OCI-LY1 (cell line): Measurements from ENCODE around the gene PYGO2.

ENCODE experiments used
- H2AFZ ChIP-seq: fragments of 200-600 bp; sonication (generic), shearing (Covaris generic); 2 replicates; pipeline ENCODE4 v1.6.0; 2014; ENCODE audit warnings: antibody characterized with exemption, mild to moderate bottlenecking, low read length
- H3F3A ChIP-seq: fragments of 200-600 bp; sonication (generic), shearing (Covaris generic); 2 replicates; pipeline ENCODE4 v1.6.0; 2014; ENCODE audit warnings: mild to moderate bottlenecking, antibody characterized with exemption, low read length, moderate library complexity; ENCODE audit not compliant: insufficient read depth
- H3K27ac ChIP-seq: fragments of 200-600 bp; sonication (generic); 2 replicates; pipeline ENCODE4 v1.5.1; 2014; ENCODE audit warnings: low read length, mixed run types, mild to moderate bottlenecking, low read depth; ENCODE audit not compliant: poor library complexity, severe bottlenecking
- H3K27me3 ChIP-seq: fragments of 200-600 bp; sonication (generic); 2 replicates; pipeline ENCODE4 v1.6.0; 2014; ENCODE audit warnings: antibody characterized with exemption, mild to moderate bottlenecking, low read length, moderate library complexity; ENCODE audit not compliant: insufficient read depth
- H3K36me3 ChIP-seq: fragments of 200-600 bp; sonication (generic); 2 replicates; pipeline ENCODE4 v1.6.1; 2014; ENCODE audit warnings: mild to moderate bottlenecking, antibody characterized with exemption, low read length, moderate library complexity, mixed read lengths; ENCODE audit not compliant: insufficient read depth
- H3K4me1 ChIP-seq: fragments of 200-600 bp; sonication (generic); 2 replicates; pipeline ENCODE4 v1.5.1; 2014; ENCODE audit warnings: mild to moderate bottlenecking, low read length, moderate library complexity; ENCODE audit not compliant: insufficient read depth, severe bottlenecking
- H3K4me2 ChIP-seq: fragments of 200-600 bp; sonication (generic), shearing (Covaris generic); 2 replicates; pipeline ENCODE4 v1.6.1; 2014; ENCODE audit warnings: low read length
- H3K4me3 ChIP-seq: fragments of 200-600 bp; sonication (generic); 2 replicates; pipeline ENCODE4 v1.5.1; 2014; ENCODE audit warnings: low read length, low read depth, mild to moderate bottlenecking, mixed read lengths; ENCODE audit not compliant: poor library complexity, severe bottlenecking
- H3K79me2 ChIP-seq: fragments of 200-600 bp; shearing (Covaris generic); 2 replicates; pipeline ENCODE4 v1.6.1; 2016; ENCODE audit warnings: mixed run types, low read length, mixed read lengths; ENCODE audit not compliant: insufficient read depth
- H3K9ac ChIP-seq: fragments of 200-600 bp; sonication (generic), shearing (Covaris generic); 2 replicates; pipeline ENCODE4 v1.6.1; 2014; ENCODE audit warnings: mild to moderate bottlenecking, low read length, mixed read lengths
- H3K9me2 ChIP-seq: fragments of 200-600 bp; sonication (generic), shearing (Covaris generic); 2 replicates; pipeline ENCODE4 v1.6.1; 2014; ENCODE audit warnings: low read depth, mild to moderate bottlenecking, low read length, mixed read lengths
- H3K9me3 ChIP-seq: fragments of 200-600 bp; shearing (Covaris generic); 2 replicates; pipeline ENCODE4 v1.6.1; 2014; ENCODE audit warnings: low read length, mixed read lengths
- H4K20me1 ChIP-seq: fragments of 200-600 bp; sonication (generic), shearing (Covaris generic); 2 replicates; pipeline ENCODE4 v1.6.0; 2016; ENCODE audit warnings: mild to moderate bottlenecking, low read length; ENCODE audit not compliant: insufficient read depth
- CTCF ChIP-seq: fragments of 200-600 bp; sonication (generic), shearing (Covaris generic); IDR thresholded peaks from 2 replicates; pipeline ENCODE4 v1.5.1; 2017; ENCODE audit warnings: mild to moderate bottlenecking, antibody characterized with exemption, low read length, moderate library complexity, mixed read lengths
- EZH2 ChIP-seq: fragments of 200-600 bp; sonication (generic), shearing (Covaris generic); IDR thresholded peaks from 2 replicates; pipeline ENCODE4 v1.8.0; 2017; ENCODE audit warnings: borderline replicate concordance, mixed run types, mild to moderate bottlenecking, antibody characterized with exemption, low read length, moderate library complexity, mixed read lengths

PYGO2 gene

GRCh38 chr1:154948079-154948478, 13.5 kb downstream of the PYGO2 start:
- TF ChIP-seq EZH2 (no peak), CTCF (no peak)
- Histone ChIP-seq H3K79me2 (no peaks in the 10 kb centered on the region), H3K9ac (no peak overlapping the region), H3F3A (no peaks in the 10 kb centered on the region), H3K9me3 (no peaks in the 10 kb centered on the region), H3K27me3 (no peaks in the 10 kb centered on the region), H3K9me2 (no peaks in the 10 kb centered on the region), H3K27ac (no peak overlapping the region), H2AFZ (no peak overlapping the region), H3K4me2 (no peak overlapping the region), H3K36me3 (peaks cover 12% of the 10 kb centered on the region; the same call in 1 of the 2 replicates), H3K4me1 (peaks cover 48% of the 10 kb centered on the region), H3K4me3 (no peak overlapping the region), H4K20me1 (no peaks in the 10 kb centered on the region)

- Histone ChIP-seq H4K20me1 (no peaks in the 10 kb centered on the region), H3F3A (no peaks in the 10 kb centered on the region), H3K27ac (no peak overlapping the region), H3K9ac (no peak overlapping the region), H3K4me3 (no peak overlapping the region), H3K4me1 (peaks cover 48% of the 10 kb centered on the region), H3K9me3 (no peaks in the 10 kb centered on the region), H3K36me3 (peaks cover 12% of the 10 kb centered on the region; the same call in 1 of the 2 replicates), H3K9me2 (no peaks in the 10 kb centered on the region), H3K79me2 (no peaks in the 10 kb centered on the region), H3K4me2 (no peak overlapping the region), H3K27me3 (no peaks in the 10 kb centered on the region), H2AFZ (no peak overlapping the region)
- no peak for TF ChIP-seq EZH2
- no peak for TF ChIP-seq CTCF
Observed at GRCh38 chr1:154945962-154946850, 15.4 kb downstream of the PYGO2 start.

- Histone ChIP-seq H3K79me2 (no peaks in the 10 kb centered on the region), H3K4me2 (no peak overlapping the region; the same call in 1 of the 2 replicates), H3K9me3 (no peaks in the 10 kb centered on the region), H3K9me2 (no peaks in the 10 kb centered on the region), H3K4me1 (peaks cover 51% of the 10 kb centered on the region), H4K20me1 (no peaks in the 10 kb centered on the region), H2AFZ (no peak overlapping the region), H3K4me3 (no peak overlapping the region), H3K9ac (no peak overlapping the region; the same call in 1 of the 2 replicates), H3K27me3 (no peaks in the 10 kb centered on the region), H3K36me3 (peaks cover 4% of the 10 kb centered on the region; the same call in 1 of the 2 replicates), H3K27ac (peak overlapping the region; percentile 97), H3F3A (no peaks in the 10 kb centered on the region)
- TF ChIP-seq CTCF (no peak), EZH2 (no peak)
Observed at GRCh38 chr1:154945160-154945961, 16.2 kb downstream of the PYGO2 start.
